HG03439 (cell line): Measurements from ENCODE around the gene PET100.

ENCODE experiments used
- ATAC-seq: cut with Tn5 transposase; IDR thresholded peaks from one replicate; pipeline ENCODE4 v1.9.1; 2021; ENCODE audit warnings: mild to moderate bottlenecking, moderate library complexity; ENCODE audit not compliant: unreplicated experiment

PET100 gene

GRCh38 chr19:7611541-7612279 lies 17.9 kb upstream of the PET100 start:
- ATAC-seq = no peak

DNA sequence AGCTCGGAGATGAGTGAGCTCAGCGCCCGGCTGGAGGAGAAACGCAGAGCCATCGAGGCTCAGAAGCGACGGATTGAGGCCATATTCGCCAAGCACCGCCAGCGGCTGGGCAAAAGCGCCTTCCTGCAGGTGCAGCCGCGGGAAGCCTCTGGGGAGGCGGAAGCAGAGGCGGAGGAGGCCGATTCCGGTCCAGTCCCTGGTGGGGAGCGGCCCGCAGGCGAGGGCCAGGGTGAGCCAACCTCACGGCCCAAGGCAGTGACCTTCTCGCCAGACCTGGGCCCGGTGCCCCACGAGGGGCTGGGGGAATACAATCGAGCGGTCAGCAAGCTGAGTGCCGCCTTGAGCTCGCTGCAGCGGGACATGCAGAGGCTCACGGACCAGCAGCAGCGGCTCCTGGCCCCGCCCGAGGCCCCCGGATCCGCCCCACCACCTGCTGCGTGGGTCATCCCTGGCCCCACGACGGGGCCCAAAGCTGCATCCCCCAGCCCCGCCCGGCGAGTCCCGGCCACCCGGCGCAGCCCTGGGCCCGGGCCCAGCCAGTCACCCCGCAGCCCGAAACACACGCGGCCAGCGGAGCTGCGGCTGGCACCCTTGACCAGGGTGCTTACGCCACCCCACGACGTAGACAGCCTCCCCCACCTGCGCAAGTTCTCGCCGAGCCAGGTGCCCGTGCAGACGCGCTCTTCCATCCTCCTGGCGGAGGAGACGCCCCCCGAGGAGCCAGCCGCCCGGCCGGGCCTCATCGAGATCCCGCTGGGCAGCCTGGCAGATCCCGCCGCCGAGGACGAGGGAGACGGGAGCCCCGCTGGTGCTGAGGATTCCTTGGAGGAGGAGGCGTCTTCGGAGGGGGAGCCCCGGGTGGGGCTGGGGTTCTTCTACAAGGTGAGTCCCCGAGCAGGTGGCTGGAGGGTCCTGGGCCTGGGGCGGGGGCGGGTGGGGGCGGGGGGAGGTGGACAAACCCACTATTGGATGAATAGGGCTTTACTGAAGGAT lies 17.0 kb upstream of the PET100 start:
- ATAC-seq = no peak

DNA sequence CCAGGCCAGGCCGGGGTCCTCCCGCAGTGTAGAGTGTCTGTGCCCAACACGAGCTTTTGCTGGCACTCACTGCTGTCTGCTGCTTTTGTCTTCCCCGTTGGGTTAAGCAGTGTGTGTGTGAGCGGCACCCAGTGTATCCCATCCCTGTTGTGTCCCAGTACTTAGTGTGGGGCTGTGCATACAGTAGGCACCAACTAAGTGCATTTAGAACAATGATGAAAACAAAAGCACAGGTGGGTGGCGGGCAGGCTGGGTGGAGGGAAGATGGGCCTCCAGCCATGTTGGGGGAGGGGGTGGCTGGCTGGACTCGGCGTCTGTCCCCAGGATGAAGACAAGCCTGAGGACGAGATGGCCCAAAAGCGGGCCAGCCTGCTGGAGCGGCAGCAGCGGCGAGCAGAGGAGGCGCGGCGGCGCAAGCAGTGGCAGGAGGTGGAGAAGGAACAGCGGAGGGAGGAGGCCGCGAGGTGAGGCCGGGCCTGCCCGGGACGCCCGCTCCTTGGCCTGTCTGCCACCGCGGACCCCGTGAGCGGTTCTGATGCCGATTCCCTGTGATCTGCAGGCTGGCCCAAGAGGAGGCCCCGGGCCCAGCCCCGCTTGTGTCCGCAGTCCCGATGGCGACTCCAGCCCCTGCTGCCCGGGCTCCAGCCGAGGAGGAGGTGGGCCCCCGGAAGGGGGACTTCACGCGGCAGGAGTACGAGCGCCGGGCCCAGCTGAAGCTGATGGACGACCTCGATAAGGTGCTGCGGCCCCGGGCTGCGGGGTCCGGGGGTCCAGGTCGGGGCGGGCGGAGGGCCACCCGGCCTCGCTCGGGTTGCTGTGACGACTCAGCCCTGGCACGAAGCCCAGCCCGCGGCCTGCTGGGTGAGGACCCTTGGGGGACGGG lies 14.5 kb upstream of the PET100 start:
- ATAC-seq = no peak

GRCh38 chr19:7617172-7617571 lies 12.4 kb upstream of the PET100 start:
- ATAC-seq = no peak

- no peak for ATAC-seq
Observed at GRCh38 chr19:7617735-7618134, 11.9 kb upstream of the PET100 start.

DNA sequence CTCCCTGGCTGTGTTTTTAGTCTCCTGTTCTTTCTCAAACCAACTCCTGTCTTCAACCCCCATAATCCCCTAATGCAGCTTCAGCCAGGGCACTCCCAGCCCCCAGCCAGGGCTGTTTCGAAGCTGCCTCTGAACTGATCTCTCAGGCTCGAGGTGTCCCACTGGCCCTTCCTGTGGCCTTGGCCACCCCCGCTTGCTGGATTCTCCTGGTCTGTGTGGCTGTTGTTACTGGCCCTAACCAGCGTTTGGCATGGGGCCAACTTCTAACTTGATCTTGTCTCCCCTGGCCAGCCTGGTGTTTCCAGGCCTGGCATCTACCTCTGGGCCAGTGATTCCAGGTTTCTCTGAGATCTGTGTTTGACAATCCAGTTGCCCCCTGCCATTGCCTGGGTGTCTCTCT lies 11.2 kb upstream of the PET100 start:
- no peak for ATAC-seq

- no peak for ATAC-seq
Observed at GRCh38 chr19:7618771-7619510, 10.7 kb upstream of the PET100 start.

DNA sequence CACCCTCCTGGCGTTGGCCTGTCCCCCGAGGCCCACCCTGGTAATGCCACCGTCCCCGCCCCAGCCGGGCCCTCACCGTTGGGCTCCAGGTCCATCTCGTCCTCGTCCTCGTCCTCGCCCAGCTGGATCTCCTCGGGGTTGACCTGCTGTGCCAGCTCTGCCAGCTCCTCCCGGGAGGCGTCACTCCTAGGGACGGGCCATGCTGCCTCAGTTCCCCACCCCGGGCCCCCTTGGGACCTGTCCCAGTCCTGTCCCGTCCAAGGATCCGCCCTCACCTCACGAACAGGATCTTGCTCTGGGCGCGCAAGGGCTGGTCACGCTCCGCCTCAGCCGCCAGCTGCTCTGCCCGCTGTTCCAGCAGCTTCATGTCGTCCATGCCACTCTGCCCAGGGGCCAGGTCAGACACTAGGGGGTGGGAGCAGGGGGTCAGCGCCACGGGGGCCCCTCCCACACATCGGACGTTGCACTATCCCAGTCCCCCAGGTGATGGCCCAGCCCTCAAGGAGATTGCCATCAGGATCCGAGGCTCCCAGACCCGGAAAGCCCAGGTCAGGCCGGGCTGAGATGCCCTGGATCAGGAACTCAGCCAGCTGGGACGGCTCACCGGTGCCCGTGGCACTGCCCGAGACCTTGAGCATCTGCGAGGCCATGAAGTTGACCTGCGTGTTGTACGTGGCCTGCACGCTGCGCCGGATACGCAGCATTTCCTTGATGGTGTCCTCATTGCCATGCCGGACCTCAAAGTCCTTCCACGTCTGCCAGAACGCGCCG lies 9.7 kb upstream of the PET100 start:
- ATAC-seq = no peak

DNA sequence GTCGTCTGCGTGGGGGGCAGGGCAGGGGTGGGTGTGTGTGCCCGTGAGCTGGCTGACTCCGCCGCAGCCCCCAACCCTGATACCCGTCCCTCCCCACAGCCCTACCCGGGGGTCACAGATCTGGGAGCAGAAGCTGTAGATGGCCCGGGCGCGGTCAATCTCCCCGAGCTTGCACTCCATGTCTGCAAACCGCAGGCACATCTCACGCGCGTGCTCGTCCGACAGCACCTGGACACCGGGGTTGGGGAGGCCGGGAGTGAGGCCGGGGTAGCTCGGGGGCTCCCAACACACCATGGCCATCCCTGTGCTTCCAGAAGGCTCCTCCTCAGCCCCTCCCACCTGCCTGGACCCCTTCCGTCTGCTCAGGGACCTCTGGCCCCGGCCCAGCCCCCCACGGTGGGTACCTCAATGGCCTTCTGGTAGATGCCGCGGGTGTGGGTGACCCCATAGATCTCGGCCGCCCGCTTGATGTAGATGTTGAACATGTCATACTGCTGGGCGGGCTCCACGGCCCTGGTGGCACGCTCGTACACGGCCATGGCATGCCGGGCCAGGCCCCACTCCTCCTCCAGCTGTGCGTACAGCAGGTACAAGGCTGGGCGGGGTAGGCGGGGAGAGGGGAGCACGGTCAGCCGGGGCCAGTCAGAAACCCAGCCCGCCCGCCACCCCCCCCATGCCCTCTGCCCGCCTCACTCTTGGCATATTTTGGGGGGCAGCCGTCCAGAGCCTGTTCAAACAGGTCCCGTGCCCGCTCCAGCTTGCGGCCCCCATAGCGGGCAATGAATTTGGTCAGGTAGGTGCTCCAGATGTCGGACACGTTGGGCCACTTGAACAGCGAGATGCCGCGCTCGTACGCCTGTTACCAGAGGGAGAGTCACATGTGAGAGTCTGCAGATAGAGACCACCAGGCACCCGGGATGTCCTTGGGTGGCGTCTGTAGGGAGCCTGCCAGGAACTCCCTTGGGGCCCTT lies 8.9 kb upstream of the PET100 start:
- no peak for ATAC-seq

DNA sequence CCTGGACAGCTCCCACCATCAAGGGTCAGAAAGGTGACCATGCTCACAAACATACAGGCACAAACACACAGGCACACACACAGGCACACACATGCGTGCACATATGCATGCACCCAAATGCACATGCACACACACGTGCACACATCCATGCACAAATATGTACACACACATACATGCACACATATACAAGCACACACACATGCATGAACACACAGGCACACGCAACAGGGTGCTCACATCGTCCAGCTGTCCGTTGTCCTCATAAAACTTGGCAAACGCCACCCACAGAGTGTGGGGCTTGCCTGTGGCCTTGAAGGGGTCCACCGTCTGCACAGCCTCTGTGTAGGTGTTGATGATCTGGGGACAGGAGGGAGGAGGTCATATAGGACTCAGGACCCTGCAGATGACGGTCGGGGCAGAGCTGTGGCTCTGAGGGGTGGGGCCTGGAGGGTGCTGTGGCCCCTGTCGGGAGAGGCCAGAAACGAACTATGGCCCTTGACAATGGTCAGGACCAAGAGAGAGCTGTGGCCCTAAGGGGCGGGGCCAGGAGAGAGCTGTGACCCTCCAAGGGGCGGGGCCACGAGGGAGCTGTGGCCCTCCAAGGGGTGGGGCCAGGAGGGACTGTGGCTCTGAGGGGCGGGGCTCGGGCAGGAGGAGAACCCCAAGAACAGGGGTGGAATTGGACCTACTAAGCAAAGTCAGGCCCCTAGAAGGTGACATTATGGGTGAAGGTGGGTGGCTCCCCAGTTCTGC lies 6.5 kb upstream of the PET100 start:
- ATAC-seq = no peak

- no peak for ATAC-seq
Observed at GRCh38 chr19:7623725-7624603, 5.6 kb upstream of the PET100 start.

GRCh38 chr19:7624810-7625209 lies 4.8 kb upstream of the PET100 start:
- no peak for ATAC-seq

- no peak for ATAC-seq
Observed at GRCh38 chr19:7625763-7626372, 3.7 kb upstream of the PET100 start.

- no peak for ATAC-seq
Observed at GRCh38 chr19:7627166-7627565, 2.4 kb upstream of the PET100 start.

DNA sequence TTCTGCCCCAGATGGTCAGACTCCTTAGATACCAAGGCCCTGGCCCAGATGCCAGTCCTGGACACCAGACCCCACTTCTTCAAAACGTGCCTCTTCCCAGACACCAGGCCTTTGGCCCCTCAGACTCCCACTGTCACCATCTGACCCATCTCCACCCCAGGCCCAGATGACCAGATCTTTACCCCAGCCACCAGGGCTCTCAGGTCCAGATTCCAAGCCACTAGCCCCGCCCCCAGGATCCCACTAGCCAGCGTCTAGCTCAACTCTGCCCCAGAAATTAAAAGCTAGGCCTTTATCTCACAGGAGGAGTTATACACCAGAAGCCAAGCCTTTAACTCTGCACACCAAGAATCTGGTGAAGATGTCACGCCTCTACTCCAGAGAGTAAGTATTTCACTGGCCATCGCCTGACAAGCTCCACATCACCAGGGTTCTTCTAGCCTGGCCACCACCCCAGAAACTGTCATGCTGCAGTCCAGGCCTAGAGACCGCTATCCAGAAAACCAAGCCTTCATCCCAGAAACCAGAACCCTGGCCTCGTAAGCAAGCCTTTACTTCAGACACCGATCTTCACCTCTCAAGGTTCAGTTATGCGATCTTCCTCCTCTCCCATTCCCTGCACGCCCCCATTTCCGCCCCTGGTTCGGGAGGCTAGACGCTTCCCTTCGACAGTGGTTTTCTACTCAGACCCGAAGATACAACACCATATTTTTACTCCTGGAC lies 843 bp upstream of the PET100 start:
- no peak for ATAC-seq

- ATAC-seq = no peak
Observed at GRCh38 chr19:7631577-7631976, 2.0 kb downstream of the PET100 start.
